Stimulated activated CD8-positive, alpha-beta memory T cell treated with anti-CD3 and anti-CD28 coated beads, Interleukin-15, amount 100 ng/mL, for 24 hours (primary cell): ENCODE data around the gene PHAF1.
"Not testable (repeated sequence)": the region's sequence is repeated elsewhere in the genome, so short reads cannot be mapped to it uniquely, and the experiment has no call there.

Experiments
- DNase-seq: peaks from one replicate; pipeline ENCODE4 v3.0.0-alpha.2; 2020; ENCODE audit warnings: low read depth

PHAF1 gene

DNA sequence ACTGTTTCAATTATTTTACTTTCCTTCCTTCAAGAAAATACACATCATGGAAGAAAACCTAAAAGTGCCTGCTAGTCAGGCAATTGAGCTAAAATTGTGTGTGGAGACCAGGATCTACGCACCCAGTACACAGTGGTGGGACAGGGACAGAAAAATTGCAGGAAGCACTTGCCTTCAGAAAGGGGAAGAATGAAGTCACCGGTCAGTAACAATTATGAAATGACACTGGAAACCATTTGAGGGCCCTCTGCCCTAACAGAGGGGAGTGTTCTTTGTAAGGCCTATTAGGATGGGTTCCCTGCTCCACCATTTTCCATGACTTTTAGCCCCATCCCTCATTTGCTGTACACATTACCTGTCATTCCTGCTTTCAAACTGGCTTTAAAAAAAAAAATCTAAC lies 4.5 kb upstream of the PHAF1 start:
- no peak for DNase-seq

DNA sequence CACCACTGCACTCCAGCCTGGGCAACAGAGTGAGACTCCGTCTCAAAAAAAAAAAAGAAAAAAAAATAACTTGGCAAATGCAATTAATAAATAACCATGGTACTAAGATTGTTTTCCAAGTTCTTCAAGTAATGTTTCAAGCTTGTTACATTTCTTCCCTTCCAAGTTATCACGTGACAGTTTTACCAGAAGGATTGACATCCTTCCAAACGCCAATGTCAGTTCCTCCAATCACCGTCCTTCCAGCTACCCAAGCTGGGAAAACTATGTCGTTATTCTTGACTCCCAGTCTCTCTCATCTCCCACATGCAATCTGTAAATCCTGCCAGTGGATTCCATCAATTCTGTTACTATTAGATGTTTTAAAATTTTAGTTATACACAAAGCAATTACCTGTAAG lies 3.9 kb upstream of the PHAF1 start:
- no peak for DNase-seq

DNA sequence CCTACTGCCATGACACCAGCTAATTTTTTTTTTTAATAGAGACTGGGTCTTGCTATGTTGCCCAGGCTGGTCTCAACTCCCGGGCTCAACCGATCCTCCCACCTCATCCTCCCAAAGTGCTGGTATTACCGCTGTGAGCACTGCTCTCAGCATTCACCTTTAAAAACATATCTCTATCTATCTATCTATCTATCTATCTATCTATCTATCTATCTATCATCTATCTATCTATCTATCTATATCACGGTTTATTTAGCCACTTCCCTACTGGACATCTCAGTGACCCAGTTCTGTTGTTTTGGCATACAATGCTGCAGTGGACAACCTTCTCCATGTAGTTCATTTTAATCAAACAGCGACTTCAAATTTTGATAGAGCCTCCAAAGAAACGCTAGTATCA lies 1.3 kb upstream of the PHAF1 start:
- DNase-seq: no peak

DNA sequence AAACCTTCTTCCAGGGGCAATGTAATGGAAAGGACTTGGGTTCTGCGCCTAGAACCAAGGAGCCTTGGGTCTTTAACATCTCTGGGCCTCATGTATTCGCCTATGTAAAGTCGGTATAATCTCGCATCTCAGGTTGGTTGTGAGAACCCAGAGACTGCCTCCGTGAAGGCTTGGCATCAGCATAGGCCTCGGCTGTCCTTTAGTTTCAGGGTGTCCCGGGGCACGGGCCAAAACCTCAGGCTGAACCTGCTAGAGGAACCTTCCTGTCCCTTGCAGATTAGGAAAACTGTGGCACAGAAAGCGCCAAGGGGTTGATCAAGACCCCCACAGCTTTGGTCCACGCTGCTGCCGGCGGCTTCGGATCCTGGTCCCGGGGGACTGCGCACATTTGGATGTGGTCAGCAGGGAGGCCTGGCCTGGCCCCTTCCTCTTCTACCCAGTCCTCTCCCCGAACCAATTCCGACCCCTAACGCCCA lies 772 bp upstream of the PHAF1 start:
- DNase-seq: no peak

DNA sequence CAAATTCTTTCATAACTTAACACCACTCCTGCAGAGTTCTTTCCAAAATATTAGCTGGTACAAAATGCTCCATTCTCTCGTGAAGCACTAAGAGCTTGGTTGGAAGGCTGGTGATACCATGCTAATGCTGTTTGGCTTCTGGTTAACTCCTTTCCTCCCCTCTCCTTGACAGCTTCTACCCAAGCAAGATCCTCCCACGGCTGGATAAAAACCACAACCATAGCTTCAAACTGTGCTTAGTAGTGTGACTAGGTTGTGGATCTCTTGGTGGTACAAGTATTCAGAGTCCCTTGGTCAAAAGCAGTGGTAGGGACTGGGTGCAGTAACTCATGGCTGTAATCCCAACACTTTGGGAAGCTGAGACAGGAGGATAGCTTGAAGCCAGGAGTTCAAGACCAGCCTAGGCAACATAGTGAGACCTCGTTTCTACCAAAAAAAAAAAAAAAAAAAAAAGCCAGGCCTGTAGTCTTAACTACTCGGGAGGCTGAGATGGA lies 2.3 kb downstream of the PHAF1 start:
- no peak for DNase-seq

DNA sequence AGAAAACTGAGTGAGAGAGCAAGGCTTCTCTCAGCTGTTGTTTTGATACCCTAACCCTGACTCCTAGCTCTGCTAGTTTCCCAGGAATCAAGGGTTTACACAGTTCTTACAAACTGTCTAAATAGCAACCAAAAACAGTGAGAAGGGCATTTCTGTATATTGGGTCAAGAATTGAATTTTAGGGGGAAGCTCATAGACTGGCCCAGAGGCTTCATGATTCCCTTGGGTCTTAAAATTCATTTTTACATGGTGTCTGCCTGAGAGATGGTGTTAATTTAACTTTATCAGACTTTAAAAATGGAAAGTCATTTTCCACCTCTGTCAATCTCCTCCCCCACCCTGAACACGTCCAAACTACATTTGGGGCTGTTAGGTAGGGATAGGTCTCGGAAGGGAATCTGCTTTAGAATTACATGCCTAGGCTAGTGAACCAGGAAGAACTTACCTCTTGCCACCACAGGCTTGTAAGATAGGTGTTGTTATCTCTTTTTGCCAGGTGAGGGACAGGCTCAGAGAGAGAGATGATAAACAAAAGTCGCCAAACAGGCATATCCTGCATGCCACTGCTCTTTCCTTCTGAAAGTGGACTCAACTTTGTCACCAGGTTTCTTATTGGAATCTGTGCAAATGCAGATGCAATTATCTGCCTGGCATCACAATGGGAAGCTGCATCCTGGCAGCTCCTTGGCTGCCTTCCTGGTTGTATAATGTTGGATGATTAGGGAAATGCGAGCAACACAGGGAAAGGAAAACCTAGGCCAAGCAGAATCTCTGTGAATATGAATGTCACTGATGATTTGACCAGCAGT lies 3.1 kb downstream of the PHAF1 start:
- no peak for DNase-seq

DNA sequence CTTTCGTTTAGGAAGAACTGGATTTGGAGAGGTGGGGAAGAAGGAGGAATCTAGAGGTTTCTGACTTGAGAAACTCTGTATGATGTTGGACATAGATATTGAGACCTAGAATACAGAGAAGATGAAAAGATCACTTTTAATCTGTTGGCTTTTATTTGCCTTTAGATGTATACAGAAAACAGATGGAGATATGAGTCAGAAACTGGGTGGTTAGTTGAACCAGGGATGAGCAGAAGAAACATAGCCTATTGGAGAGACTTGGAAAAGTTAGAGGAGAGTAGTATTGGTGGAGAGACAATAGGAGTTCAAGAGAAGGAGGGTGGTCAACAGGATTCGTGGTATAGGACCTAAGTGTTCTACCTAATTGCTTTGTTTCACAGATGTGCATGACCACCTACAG lies 5.1 kb downstream of the PHAF1 start:
- DNase-seq: no peak

DNA sequence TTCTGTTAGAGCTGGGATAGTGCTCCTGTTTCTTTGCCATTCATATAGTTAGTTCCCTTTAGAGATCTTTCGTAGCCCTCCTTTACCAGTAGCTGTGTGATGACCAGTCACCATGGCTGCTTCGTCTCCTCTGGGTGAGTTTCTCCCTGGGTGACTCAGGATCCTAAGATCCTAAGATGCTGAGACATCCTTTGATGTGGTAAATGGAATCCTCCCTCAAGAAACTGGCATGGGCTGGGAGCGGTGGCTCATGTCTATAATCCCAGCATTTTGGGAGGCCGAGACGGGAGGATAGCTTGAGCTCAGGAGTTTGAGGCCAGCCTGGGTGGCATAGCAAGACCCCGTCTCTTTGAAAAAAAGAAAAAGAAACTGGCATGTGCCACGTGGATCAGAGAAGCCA lies 5.9 kb downstream of the PHAF1 start:
- no peak for DNase-seq

DNA sequence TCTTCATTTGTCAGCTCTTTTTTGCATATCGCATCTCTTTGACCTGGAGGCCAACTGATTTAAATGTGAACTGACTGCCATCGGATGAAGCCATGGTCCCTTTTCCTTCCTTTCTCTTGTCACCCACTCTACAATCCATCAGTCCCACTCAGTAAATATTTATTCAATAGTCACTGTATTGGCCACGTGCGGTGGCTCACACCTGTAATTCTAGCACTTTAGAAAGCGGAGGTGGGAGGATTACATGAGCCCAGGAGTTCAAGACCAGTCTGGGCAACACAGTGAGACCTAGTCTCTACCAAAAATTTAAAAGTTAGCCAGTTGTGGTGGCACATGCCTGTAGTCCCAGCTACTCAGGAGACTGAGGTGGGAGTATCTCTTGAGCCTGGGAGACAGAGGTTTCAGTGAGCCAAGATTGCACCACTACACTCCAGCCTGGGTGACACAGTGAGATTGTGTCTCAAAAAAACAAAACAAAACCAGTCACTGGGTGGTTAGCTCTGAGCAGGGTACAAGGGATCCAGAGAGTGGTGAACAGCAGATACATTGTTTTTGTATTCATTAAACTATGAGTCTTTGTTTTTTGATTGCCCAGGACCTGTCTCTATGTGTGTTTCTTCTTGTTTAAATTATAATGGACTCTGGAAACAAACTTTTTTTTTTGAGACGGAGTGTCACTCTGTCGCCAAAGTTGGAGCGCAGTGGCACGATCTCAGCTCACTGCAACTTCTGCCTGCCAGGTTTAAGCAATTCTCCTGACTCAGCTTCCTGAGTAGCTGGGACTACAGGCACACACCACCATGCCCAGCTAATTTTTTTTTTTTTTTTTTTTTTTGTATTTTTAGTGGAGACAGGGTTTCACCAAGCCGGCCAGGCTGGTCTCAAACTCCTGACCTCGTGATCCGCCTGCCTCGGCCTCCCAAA lies 6.9 kb downstream of the PHAF1 start:
- no peak for DNase-seq

DNA sequence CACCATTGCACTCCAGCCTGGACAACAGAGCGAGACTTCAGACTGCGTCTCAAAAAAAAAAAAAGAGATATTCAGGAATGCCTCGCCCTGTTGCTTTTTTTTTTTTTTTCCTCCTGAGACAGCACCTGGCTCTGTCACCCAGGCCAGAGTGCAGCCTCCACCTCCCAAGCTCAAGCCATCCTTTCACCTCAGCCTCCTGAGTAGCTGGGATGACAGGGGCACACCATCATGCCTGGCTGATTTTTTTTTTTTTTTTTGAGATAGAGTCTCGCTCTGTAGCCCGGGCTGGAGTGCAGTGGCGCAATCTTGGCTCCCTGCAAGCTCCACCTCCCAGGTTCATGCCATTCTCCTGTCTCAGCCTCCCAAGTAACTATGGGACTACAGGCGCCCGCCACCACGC lies 8.0 kb downstream of the PHAF1 start:
- DNase-seq: no peak

DNA sequence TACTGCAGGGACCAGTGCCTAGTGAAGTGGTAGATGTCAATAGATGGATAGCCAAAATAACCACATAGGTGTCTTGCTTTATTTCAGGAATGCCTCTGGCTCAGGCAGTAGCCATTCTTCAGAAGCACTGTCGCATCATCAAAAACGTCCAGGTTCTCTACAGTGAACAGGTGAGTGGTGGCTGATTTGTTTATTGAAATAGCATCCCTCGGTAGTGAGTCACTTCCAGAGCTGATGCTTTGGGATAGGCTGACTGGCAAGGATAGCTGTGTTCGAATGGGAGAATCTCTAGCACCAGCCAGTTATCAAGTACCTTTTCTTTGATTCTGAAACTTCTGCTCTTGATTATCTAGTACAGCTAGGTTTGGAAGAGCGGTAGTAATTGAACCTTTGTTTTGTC lies 10.3 kb downstream of the PHAF1 start:
- no peak for DNase-seq

DNA sequence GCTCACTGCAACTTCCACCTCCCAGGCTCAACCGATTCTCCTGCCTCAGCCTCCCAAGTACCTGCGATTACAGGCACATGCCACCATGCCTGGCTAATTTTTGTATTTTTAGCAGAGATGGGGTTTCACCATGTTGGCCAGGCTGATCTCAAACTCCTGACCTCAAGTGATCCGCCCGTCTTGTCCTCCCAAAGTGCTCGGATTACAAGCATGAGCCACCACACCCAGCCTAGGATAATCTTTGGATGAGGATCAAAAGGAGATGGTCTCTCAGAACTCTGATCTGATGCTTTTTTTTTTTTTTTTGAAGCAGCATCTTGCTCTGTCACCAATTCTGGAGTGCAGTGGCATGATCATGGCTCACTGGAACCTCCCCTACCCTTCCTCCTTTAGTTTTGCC lies 13.1 kb downstream of the PHAF1 start:
- not testable (repeated sequence) for DNase-seq

DNA sequence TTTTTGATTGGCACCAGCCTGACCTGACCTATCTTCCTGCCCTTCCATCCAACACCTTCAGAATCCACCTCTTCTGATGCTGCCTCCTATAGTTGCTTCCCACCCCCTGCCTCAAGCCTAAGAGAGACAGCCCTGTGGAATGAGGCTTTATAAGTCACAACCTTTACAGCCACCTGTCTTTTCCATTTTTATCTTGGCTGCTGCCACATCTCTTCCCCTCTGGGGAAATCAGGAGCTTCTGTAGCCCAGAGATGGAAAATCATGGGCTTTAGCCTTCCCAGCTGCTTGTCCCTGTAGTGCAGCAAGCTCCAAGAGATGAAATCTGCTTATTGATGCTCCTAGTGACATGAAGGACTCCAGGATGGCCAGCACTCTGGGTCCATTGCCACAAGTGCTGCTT lies 18.7 kb downstream of the PHAF1 start:
- no peak for DNase-seq

DNA sequence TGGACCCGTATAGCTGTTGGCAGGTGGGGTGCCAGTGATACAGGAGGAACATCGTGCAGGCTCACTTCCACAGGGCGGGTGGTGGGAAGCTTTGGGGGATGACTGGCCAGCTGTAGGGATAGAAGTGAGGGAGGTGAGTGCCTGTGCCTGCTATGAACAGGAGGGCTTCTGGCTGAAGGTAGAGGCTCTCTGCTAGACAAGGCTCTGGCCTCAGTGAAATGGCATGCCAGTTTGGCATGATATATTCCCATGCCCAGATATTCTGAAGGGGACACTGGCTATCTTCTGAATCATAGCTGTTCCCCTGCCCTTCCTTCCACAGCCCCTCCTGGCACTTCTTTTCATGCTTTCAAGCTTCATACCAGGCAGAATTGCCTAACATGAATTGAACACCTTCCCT lies 19.1 kb downstream of the PHAF1 start:
- no peak for DNase-seq

DNA sequence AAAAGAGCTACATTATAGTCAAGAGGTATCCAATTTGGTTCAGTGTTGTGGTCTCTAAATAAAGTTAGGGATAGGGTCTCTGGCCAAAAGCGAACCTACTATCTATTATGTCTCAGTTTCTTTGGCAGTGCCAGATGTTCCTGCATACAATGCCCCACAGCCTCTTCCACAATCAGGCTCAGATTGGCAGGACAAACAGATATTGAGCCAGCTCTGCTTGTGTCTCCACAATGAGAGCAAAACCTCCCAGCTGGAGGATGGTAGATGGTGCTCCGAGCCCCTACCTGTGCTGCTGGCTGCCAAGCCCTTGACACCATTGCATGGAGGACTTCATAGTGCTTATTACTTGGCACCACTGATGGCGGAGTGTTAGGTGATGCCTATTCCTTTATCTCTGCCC lies 19.7 kb downstream of the PHAF1 start:
- no peak for DNase-seq

DNA sequence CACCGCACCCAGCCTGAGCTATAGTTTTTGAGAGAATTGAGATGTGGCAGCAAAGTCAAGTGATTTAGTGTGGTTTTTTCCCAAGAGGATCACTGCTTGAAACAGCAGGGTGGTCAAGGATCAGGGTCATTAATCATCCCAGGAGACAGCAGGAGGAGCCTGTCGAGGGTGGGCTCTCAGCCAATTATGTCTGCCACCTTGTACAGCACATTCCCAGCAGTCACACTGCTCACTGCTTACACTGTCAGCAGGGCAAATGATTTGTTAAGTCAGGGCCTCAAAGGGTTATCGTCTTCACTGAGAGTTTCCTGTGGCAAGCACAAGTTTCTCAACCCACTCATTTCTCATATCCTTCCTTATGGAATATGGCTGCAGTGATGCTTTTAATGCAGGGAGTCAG lies 27.9 kb downstream of the PHAF1 start:
- DNase-seq: no peak

DNA sequence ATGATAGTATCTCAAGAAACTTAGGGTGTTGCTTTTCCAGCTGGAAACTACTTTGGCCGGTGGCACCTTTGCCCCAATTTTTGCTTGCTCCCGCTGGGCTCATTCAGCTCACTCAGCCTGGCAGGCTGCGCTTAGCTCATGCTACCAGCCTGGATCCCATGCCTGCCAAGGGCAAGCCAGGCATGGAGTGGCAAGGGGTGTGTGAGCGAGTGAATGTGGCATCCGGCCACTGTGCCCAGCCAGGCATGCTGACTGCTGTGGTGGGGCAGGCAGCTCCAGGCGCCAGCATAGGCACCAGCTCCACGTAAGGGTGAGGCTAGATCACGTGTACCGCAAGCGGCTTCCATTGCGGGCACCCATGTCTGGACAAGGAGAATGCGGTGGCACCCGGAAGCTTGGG lies 31.6 kb downstream of the PHAF1 start:
- DNase-seq: no peak

DNA sequence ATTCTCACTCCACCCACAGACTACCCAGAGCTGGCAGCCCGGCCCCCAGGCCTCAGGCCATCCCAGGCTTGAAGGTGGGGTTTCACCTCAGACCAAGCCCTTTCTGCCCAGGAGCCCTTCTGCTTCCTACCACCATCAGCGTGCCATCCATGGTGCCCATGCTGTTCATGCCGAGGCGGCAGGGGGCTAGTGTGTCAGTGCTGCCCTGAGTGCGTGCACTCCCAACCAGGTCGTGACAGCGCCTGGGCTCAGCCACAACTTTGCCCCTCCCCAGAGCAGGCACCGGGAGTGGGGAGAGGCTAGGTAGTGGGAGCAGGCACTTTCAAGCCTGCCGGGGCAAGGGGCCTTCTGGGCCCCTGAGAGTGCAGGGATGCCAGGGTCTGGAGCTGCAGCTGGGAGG lies 32.6 kb downstream of the PHAF1 start:
- no peak for DNase-seq

DNA sequence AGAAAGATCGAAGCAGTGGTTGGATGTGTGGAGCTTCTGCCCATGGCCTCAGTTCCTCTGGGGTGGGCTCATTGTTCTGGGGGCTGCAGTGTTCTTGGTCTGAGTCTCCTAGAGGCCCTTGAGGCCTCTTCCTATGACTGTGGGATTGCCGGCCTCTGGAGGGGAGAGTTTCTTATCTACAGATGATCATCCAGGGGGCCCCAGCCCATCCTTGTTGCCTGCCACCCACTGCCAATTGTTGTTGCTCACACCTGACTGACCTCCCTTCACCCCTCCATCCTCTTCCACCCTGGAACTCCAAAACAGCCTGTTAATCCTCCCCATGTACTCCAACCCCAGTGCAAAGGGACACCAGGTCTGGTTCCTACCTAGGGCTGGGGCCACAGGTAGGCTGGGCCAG lies 35.2 kb downstream of the PHAF1 start:
- no peak for DNase-seq

DNA sequence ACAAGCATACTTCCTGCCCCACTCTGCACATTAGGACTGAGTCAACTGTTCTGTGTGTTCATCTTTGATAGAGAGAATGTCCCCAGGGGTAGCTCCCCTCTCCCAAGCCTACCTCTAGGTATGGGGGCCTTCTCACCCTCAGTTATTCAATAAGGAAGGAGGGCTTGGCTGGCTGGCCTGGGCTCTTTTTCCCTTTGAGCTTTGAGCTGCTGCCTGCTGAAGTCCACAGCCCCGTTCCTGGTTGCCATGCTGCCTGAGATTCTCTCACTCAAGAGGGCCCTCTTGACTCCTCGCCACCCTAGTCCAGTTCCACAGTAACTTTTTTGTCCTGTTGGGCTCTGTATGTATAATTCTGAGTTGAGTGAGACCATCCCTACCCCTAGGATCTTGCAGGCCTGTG lies 36.0 kb downstream of the PHAF1 start:
- no peak for DNase-seq

DNA sequence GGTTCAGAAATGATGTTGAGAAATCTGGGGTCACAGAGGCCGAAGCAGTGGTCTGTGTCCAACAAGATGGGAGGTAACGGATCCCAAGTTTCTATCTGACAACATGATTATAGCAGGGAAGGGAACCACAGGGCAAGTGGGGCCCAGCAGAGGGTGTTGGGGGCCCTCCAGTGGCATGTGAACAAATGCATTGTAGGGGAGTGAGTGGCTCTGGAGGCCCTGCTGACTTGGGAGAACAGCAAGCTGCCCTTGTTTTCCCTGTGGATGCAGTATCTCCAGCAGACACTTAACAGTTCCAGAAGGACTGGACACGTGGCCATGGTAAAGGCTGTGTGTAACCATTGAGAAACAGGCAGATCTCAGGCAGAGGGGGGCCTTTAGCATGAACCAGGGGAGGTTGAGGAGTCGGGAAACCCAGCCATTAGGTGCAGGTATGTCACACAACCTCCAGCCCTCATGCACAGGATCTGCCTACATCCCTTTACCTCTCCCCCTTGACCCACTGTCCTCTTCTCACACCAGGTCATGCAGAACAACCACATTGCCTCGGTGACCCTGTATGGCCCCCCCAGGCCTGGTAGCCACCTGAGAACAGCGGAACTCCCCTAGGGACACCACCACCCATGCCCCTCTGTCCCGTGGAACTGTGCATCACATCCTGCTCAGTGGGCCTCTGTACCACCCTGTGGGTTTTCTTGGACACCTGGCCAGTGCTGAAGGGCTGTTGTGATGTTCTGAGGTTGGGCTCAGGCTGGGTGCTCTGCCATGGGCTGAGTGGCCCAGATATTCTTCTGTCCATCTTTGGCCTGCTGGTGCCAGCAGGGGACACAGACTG lies 37.0 kb downstream of the PHAF1 start:
- DNase-seq: no peak

DNA sequence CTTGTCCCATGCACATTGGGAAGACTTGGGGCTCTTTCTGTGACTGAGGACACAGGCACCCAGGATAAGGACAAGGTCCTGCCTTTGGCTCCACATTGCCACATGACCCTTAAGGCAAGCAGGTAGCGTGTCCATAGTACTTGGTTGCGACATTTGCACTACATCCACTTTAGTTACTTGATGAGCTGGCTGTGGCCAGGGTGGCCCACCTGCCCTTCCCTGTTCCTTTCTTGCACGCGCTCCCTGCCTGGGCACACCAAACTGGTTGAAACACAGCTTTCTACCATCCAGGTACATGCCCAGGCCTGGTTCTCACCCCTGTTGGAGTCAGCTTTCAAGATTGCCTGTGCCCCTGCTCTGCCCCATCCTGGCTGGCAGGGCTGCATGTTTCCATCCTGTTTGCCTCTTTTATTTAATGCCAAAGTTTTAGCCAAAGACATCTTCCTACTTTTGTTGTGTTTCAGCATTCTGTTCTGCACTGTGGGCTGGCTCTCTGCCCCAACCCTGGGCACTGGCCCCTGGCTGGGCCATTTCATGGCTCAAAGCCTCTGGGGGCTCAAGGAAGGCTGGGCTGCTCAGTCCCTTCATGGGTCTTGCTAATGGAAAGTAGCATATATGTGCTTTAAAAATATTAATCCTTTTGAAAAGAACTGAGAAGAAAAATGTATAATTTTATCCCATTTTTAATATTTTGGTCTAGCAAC lies 37.8 kb downstream of the PHAF1 start:
- DNase-seq: no peak
